Measurements from ENCODE around the gene MACROD2.

GRCh38 chr20:14134004-14134403 is 138.7 kb downstream of the MACROD2 start:
- no peak for TF ChIP-seq ARNTL (CRISPR knock-in tag; IDR thresholded peaks at IDR 0.05; ENCODE audit: borderline replicate concordance, low read depth)
- no peak for TF ChIP-seq TOX (CRISPR knock-in tag; IDR thresholded peaks at IDR 0.05; ENCODE audit: borderline replicate concordance)
- no peak for TF ChIP-seq CREB5 (CRISPR knock-in tag; IDR thresholded peaks at IDR 0.05; ENCODE audit: low read depth)
- TF ChIP-seq ZFP30 (CRISPR knock-in tag; IDR thresholded peaks at IDR 0.05): no peak
- TF ChIP-seq ZNF70 (CRISPR knock-in tag; IDR thresholded peaks at IDR 0.05): no peak
- TF ChIP-seq RARB (CRISPR knock-in tag; IDR thresholded peaks at IDR 0.05): no peak
- TF ChIP-seq ISL1 (CRISPR knock-in tag; IDR thresholded peaks at IDR 0.05): no peak
- no peak for TF ChIP-seq TCF4 (CRISPR knock-in tag; IDR thresholded peaks at IDR 0.05; ENCODE audit: borderline replicate concordance)
- TF ChIP-seq PATZ1 (CRISPR knock-in tag; IDR thresholded peaks at IDR 0.05; ENCODE audit: borderline replicate concordance): no peak
